ENCODE results near the gene NCOA6.

The NCOA6 gene

DNA sequence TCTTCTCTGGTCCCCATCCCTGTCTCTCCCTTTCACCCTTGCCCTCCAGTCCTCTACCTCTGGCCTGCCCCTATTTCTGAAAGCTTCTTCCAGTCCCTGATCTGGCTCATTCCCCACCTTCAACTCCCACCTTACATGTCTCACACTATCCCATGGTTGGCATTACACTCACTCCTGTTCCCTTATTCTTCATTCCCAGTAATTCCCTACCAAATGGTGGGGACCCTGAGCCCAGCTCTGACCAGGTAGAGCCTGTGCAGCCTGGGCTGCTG is 114.9 kb downstream of the NCOA6 start:
- Histone ChIP-seq H2AFZ (ENCODE audit: low read length) (0 out of 2 replicates have a peak overlapping the region, but pooled peaks have one; percentile 67), H4K20me1 (ENCODE audit: insufficient read depth, low read length) (no peaks in the 10 kb centered on the region), H3K4me3 (ENCODE audit: low read length) (peak overlapping the region; percentile 88; the same call in 1 of the 2 replicates), H3K4me1 (ENCODE audit: low read length) (peaks cover 4% of the 10 kb centered on the region; the same call in 1 of the 2 replicates), H3K4me2 (ENCODE audit: low read depth, low read length) (peak overlapping the region; percentile 97), H3K27ac (ENCODE audit: low read length) (no peak overlapping the region), H3K79me2 (ENCODE audit: low read length) (no peaks in the 10 kb centered on the region; the same call in 1 of the 2 replicates), H3K27me3 (replicated peaks; ENCODE audit: insufficient read depth, low read length) (no peaks in the 10 kb centered on the region), H3K9me2 (replicated peaks; ENCODE audit: insufficient read depth, low read length) (no peaks in the 10 kb centered on the region), H3K9me3 (replicated peaks; ENCODE audit: insufficient read depth, low read length) (no peaks in the 10 kb centered on the region), H3K36me3 (replicated peaks; ENCODE audit: insufficient read depth, low read length) (no peaks in the 10 kb centered on the region), H3K9ac (ENCODE audit: low read length) (peak overlapping the region; percentile 63; the same call in 1 of the 2 replicates), H3F3A (ENCODE audit: insufficient read depth, low read length) (peaks cover 9% of the 10 kb centered on the region; the same call in 1 of the 2 replicates)
- no peak for DNase-seq
- TF ChIP-seq EZH2phosphoT487 (IDR thresholded peaks at IDR 0.05; ENCODE audit: low read length), result no peak

GRCh38 chr20:34709831-34710567 is 115.5 kb downstream of the NCOA6 start:
- H3K27me3 ChIP-seq (replicated peaks; ENCODE audit: insufficient read depth, low read length), result no peaks in the 10 kb centered on the region
- peak; percentile 76 for DNase-seq
- H3K4me2 ChIP-seq (ENCODE audit: low read depth, low read length), result peak overlapping the region; percentile 97
- no peaks in the 10 kb centered on the region; the same call in 1 of the 2 replicates for H3K79me2 ChIP-seq (ENCODE audit: low read length)
- H3K36me3 ChIP-seq (replicated peaks; ENCODE audit: insufficient read depth, low read length), result no peaks in the 10 kb centered on the region
- H3K9me3 ChIP-seq (replicated peaks; ENCODE audit: insufficient read depth, low read length), result no peaks in the 10 kb centered on the region
- H3K27ac ChIP-seq (ENCODE audit: low read length), result peak overlapping the region; percentile 72; the same call in 1 of the 2 replicates
- H3K9ac ChIP-seq (ENCODE audit: low read length), result peak overlapping the region; percentile 77
- H3F3A ChIP-seq (ENCODE audit: insufficient read depth, low read length), result peaks cover 9% of the 10 kb centered on the region; the same call in 1 of the 2 replicates
- peak overlapping the region; percentile 88 for H3K4me3 ChIP-seq (ENCODE audit: low read length)
- H2AFZ ChIP-seq (ENCODE audit: low read length), result peak overlapping the region; percentile 98
- no peaks in the 10 kb centered on the region for H4K20me1 ChIP-seq (ENCODE audit: insufficient read depth, low read length)
- H3K9me2 ChIP-seq (replicated peaks; ENCODE audit: insufficient read depth, low read length), result no peaks in the 10 kb centered on the region
- TF ChIP-seq, protein P1, sequence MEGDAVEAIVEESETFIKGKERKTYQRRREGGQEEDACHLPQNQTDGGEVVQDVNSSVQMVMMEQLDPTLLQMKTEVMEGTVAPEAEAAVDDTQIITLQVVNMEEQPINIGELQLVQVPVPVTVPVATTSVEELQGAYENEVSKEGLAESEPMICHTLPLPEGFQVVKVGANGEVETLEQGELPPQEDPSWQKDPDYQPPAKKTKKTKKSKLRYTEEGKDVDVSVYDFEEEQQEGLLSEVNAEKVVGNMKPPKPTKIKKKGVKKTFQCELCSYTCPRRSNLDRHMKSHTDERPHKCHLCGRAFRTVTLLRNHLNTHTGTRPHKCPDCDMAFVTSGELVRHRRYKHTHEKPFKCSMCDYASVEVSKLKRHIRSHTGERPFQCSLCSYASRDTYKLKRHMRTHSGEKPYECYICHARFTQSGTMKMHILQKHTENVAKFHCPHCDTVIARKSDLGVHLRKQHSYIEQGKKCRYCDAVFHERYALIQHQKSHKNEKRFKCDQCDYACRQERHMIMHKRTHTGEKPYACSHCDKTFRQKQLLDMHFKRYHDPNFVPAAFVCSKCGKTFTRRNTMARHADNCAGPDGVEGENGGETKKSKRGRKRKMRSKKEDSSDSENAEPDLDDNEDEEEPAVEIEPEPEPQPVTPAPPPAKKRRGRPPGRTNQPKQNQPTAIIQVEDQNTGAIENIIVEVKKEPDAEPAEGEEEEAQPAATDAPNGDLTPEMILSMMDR (IDR thresholded peaks at IDR 0.05; ENCODE audit: low read length), result peak; percentile 39
- TF ChIP-seq EZH2phosphoT487 (IDR thresholded peaks at IDR 0.05; ENCODE audit: low read length), result no peak
- peaks cover 7% of the 10 kb centered on the region; the same call in 1 of the 2 replicates for H3K4me1 ChIP-seq (ENCODE audit: low read length)

DNA sequence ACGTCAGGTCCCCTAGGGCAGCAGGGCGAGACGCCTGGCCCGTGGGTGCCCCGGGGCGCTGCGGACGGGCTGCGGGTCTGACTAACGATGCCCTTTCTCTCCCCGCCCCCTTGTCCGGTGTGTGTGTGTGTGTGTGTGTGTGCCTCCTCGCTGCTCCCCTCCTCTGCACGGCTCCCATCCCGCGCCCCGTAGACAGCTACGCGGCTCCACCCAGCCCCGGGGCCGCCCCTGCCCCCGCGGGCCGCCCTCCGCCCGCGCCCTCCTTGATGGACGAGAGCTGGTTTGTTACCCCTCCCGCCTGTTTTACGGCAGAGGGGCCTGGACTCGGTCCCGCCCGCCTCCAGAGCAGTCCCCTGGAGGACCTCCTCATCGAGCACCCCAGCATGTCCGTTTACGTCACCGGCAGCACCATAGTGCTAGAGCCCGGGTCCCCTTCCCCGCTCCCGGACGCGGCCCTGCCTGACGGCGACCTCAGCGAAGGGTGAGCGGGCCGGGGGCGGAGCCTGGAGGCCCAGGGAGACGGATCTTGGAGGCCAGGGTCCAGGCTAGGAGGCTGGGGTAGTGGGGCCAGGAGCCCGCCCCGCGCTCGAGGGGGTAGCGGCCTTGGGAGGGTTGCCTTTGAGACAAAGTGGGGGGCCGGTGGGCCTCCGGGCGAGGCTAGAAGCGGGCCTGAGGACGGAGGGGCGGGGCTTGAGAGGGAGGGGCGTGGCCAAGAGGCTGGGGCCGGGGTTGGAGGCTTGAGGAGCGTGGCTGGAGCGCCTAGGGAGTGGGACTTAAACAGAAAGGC is 116.2 kb downstream of the NCOA6 start:
- Histone ChIP-seq H3K9ac (ENCODE audit: low read length) (peak overlapping the region; percentile 77), H3K27ac (ENCODE audit: low read length) (peak overlapping the region; percentile 72; the same call in 1 of the 2 replicates), H3K27me3 (replicated peaks; ENCODE audit: insufficient read depth, low read length) (no peaks in the 10 kb centered on the region), H3K9me2 (replicated peaks; ENCODE audit: insufficient read depth, low read length) (no peaks in the 10 kb centered on the region), H3K4me1 (ENCODE audit: low read length) (peaks cover 10% of the 10 kb centered on the region; the same call in 1 of the 2 replicates), H3K9me3 (replicated peaks; ENCODE audit: insufficient read depth, low read length) (no peaks in the 10 kb centered on the region), H3F3A (ENCODE audit: insufficient read depth, low read length) (peaks cover 12% of the 10 kb centered on the region; the same call in 1 of the 2 replicates), H4K20me1 (ENCODE audit: insufficient read depth, low read length) (no peaks in the 10 kb centered on the region), H2AFZ (ENCODE audit: low read length) (peak overlapping the region; percentile 98), H3K4me3 (ENCODE audit: low read length) (peak overlapping the region; percentile 88), H3K79me2 (ENCODE audit: low read length) (no peaks in the 10 kb centered on the region; the same call in 1 of the 2 replicates), H3K4me2 (ENCODE audit: low read depth, low read length) (peak overlapping the region; percentile 97), H3K36me3 (replicated peaks; ENCODE audit: insufficient read depth, low read length) (no peaks in the 10 kb centered on the region)
- peak; percentile 74 for DNase-seq
- TF ChIP-seq, protein P1 (IDR thresholded peaks at IDR 0.05; ENCODE audit: low read length), result no peak
- TF ChIP-seq EZH2phosphoT487 (IDR thresholded peaks at IDR 0.05; ENCODE audit: low read length) (no peak), EZH2 (optimal IDR thresholded peaks at IDR 0.05; ENCODE audit: low read depth, low read length) (no peak)

All from MM.1S (cell line).